ENCODE results near the gene SLC39A8. TPM values are rescaled to one million over a fixed set of nuclear protein-coding genes. Genes with fewer than 3 reads are reported as not detected.
A peak's percentile ranks its signal among the peaks of the same experiment; 100 is the strongest.

SLC39A8 gene
- total RNA-seq, 2 donors from 2014 or later = 64.4 to 76.4 TPM

DNA sequence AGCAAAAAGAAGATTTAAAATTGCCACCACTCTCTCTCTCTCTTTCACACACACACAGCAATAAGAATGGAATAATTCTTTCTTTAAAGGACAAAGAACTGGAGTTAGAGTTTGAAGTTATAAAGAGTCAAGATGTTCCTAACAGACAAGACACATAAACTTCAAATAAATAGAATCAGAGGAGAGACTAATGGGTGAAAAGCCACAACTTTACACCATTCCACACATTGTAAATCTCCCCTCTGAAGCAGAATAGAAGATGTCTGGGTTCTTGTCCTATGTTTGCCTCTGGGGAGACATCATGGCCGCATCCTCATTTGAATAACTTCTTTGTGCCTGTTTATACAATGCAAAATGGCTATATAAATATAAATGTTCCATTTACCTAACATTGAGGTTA lies 39.6 kb downstream of the SLC39A8 start:
- no peak overlapping the region for H3K4me3 ChIP-seq (ENCODE audit: low read length)
- no peak overlapping the region for H3K9ac ChIP-seq (ENCODE audit: extremely low read depth, low read length, poor library complexity, severe bottlenecking)
- Mint-ChIP-seq H3K4me1 (peaks cover 3% of the 10 kb centered on the region), H3K36me3 (ENCODE audit: low read depth) (peaks cover 16% of the 10 kb centered on the region), H3K4me3 (no peak overlapping the region), H3K9me3 (no peaks in the 10 kb centered on the region), H3K27me3 (ENCODE audit: insufficient read depth) (no peaks in the 10 kb centered on the region), H3K27ac (no peak overlapping the region)
- no peaks in the 10 kb centered on the region for H3K27me3 ChIP-seq (ENCODE audit: control insufficient read depth, insufficient read depth, low read length, poor library complexity, severe bottlenecking)
- H3K9me3 ChIP-seq (ENCODE audit: control insufficient read depth, low read length) = no peaks in the 10 kb centered on the region
- H3K27ac ChIP-seq (ENCODE audit: low read depth, low read length) = no peak overlapping the region
- no peaks in the 10 kb centered on the region for H3K4me1 ChIP-seq (ENCODE audit: control insufficient read depth, insufficient read depth, low read length)
- no peak for DNase-seq
- WGBS, 2 experiments (ENCODE audit: insufficient coverage in 1 of 2, insufficient read length in 1 of 2) = no CpG with 5 or more reads among the region's 1 CpG
- TF ChIP-seq, protein P1, sequence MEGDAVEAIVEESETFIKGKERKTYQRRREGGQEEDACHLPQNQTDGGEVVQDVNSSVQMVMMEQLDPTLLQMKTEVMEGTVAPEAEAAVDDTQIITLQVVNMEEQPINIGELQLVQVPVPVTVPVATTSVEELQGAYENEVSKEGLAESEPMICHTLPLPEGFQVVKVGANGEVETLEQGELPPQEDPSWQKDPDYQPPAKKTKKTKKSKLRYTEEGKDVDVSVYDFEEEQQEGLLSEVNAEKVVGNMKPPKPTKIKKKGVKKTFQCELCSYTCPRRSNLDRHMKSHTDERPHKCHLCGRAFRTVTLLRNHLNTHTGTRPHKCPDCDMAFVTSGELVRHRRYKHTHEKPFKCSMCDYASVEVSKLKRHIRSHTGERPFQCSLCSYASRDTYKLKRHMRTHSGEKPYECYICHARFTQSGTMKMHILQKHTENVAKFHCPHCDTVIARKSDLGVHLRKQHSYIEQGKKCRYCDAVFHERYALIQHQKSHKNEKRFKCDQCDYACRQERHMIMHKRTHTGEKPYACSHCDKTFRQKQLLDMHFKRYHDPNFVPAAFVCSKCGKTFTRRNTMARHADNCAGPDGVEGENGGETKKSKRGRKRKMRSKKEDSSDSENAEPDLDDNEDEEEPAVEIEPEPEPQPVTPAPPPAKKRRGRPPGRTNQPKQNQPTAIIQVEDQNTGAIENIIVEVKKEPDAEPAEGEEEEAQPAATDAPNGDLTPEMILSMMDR (conservative IDR thresholded peaks at IDR 0.05) = no peak
- peaks cover 20% of the 10 kb centered on the region for H3K36me3 ChIP-seq (ENCODE audit: control insufficient read depth, insufficient read depth, low read length)

DNA sequence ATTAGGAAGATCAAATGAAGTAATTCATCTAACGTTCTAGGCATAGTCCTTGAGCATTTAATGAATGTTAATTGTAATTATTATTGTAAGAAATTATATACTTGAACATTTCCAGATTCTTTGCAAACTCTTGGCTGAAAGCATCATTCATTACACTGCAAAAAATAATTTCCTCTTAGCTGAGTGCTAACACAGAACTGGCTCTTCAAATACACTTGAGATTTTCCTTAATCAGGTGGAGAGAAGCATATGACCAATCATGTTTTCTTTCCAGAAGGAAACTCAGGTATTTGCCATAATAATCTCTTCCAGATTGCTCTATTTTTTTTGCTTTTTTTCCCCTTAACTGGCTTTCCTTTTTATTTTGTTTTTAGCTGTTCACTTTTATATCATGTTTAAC lies 42.5 kb downstream of the SLC39A8 start:
- peaks cover 20% of the 10 kb centered on the region for H3K36me3 ChIP-seq (ENCODE audit: control insufficient read depth, insufficient read depth, low read length)
- TF ChIP-seq, protein P1 (conservative IDR thresholded peaks at IDR 0.05) = no peak
- no CpG with 5 or more reads among the region's 1 CpG for WGBS, 2 experiments (ENCODE audit: insufficient coverage in 1 of 2, insufficient read length in 1 of 2)
- H3K4me3 ChIP-seq (ENCODE audit: low read length) = no peak overlapping the region
- Mint-ChIP-seq H3K36me3 (ENCODE audit: low read depth) (peaks cover 21% of the 10 kb centered on the region), H3K4me3 (no peak overlapping the region), H3K27me3 (ENCODE audit: insufficient read depth) (no peaks in the 10 kb centered on the region), H3K4me1 (peaks cover 7% of the 10 kb centered on the region), H3K27ac (no peak overlapping the region), H3K9me3 (no peaks in the 10 kb centered on the region)
- peaks cover under 1% of the 10 kb centered on the region for H3K9me3 ChIP-seq (ENCODE audit: control insufficient read depth, low read length)
- no peak for DNase-seq
- H3K27ac ChIP-seq (ENCODE audit: low read depth, low read length) = no peak overlapping the region
- H3K9ac ChIP-seq (ENCODE audit: extremely low read depth, low read length, poor library complexity, severe bottlenecking) = no peak overlapping the region
- H3K27me3 ChIP-seq (ENCODE audit: control insufficient read depth, insufficient read depth, low read length, poor library complexity, severe bottlenecking) = no peaks in the 10 kb centered on the region
- no peaks in the 10 kb centered on the region for H3K4me1 ChIP-seq (ENCODE audit: control insufficient read depth, insufficient read depth, low read length)

DNA sequence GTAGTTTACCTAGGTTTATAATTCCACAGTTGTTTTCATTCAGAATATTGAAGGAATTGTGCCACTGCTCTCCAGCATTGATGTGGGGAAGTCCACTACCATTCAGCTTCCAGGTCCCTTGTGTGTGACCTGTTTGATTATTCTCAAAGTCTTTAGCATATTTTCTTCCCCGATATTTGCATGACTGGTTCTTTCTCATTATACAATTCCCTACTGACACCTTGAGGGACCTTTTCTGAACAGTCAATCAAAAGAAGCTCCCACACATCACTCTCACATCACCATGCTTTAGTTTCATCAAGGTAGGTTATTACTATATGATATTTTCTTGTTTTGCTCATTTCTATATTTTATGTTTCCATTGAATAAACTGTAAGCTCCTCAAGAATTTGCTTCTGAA lies 44.1 kb downstream of the SLC39A8 start:
- Mint-ChIP-seq H3K36me3 (ENCODE audit: low read depth) (peaks cover 28% of the 10 kb centered on the region), H3K9me3 (no peaks in the 10 kb centered on the region), H3K27ac (peak overlapping the region; percentile 79), H3K27me3 (ENCODE audit: insufficient read depth) (no peaks in the 10 kb centered on the region), H3K4me3 (no peak overlapping the region), H3K4me1 (peaks cover 10% of the 10 kb centered on the region)
- WGBS, 2 experiments (ENCODE audit: insufficient coverage in 1 of 2, insufficient read length in 1 of 2) = 91% methylated on average over 1 of the region's 1 CpG; no CpG with 5 or more reads in 1 of the 2 experiments
- Histone ChIP-seq H3K4me1 (ENCODE audit: control insufficient read depth, insufficient read depth, low read length) (no peaks in the 10 kb centered on the region), H3K9me3 (ENCODE audit: control insufficient read depth, low read length) (peaks cover 4% of the 10 kb centered on the region), H3K4me3 (ENCODE audit: low read length) (no peak overlapping the region), H3K9ac (ENCODE audit: extremely low read depth, low read length, poor library complexity, severe bottlenecking) (no peak overlapping the region), H3K27me3 (ENCODE audit: control insufficient read depth, insufficient read depth, low read length, poor library complexity, severe bottlenecking) (no peaks in the 10 kb centered on the region), H3K27ac (ENCODE audit: low read depth, low read length) (no peak overlapping the region), H3K36me3 (ENCODE audit: control insufficient read depth, insufficient read depth, low read length) (peaks cover 23% of the 10 kb centered on the region)
- TF ChIP-seq, protein P1 (conservative IDR thresholded peaks at IDR 0.05) = no peak
- no peak for DNase-seq
